Astrocyte of the spinal cord (primary cell): Measurements from ENCODE around the gene ZNF248.
"Not testable (repeated sequence)": the region's sequence is repeated elsewhere in the genome, so short reads cannot be mapped to it uniquely, and the experiment has no call there.

Source experiments
- DNase-seq: peaks from one replicate; pipeline ENCODE4 v3.0.0; 2011; ENCODE audit warnings: low read depth, low spot score
- H3K4me3 ChIP-seq: 2 replicates; pipeline ENCODE4 v1.5.1; 2011; ENCODE audit warnings: low read depth, mild to moderate bottlenecking, low read length, moderate library complexity
- in situ Hi-C: cut with HindIII; loops from 2 replicates; pipeline ENCODE4 v1.10.0; 2017; ENCODE audit warnings: low sequenced_read_pairs
- TF ChIP-seq, protein P1 (sequence below): IDR thresholded peaks from 2 replicates; pipeline ENCODE4 v1.5.1; 2012; ENCODE audit warnings: low read depth, mild to moderate bottlenecking, low read length, inconsistent platforms

Gene ZNF248

DNA sequence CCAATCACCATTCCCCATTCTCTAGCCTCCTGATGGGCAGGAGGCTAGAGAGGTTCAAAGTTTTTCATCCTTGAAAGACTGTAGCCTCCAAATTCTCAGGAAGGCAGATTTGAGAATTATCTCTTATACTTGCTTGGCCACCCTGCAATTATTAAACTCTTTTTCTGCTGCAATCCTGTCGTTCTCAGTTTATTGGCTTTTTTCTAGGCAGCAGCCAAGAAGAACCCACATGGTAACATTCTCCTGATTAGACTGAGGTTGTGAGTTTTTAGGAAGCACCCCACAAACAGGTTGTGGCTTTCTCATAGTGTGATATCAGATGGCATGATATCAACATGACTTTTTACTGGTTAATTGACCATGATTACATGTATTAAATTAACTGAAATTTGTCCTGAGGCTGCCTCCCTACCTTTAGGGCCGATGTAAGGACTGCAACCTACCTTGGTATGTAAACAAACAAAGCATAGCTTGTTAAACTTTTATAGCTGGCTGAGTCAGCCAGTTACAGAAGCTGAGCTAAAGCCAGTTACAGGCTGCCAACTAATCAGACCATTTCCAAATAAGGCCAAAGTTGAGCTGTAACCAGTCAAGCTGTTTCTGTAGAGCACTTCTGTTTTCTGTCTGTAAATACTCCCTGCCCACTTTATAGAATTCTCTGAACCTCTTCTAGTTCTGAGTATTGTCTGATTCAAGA, 3.2 kb upstream of the ZNF248 start:
- DNase-seq = peak; percentile 53
- H3K4me3 ChIP-seq = no peak overlapping the region
- in situ Hi-C loops = no loop called here
- TF ChIP-seq, protein P1, sequence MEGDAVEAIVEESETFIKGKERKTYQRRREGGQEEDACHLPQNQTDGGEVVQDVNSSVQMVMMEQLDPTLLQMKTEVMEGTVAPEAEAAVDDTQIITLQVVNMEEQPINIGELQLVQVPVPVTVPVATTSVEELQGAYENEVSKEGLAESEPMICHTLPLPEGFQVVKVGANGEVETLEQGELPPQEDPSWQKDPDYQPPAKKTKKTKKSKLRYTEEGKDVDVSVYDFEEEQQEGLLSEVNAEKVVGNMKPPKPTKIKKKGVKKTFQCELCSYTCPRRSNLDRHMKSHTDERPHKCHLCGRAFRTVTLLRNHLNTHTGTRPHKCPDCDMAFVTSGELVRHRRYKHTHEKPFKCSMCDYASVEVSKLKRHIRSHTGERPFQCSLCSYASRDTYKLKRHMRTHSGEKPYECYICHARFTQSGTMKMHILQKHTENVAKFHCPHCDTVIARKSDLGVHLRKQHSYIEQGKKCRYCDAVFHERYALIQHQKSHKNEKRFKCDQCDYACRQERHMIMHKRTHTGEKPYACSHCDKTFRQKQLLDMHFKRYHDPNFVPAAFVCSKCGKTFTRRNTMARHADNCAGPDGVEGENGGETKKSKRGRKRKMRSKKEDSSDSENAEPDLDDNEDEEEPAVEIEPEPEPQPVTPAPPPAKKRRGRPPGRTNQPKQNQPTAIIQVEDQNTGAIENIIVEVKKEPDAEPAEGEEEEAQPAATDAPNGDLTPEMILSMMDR = no peak

GRCh38 chr10:37859270-37859669, 1.9 kb upstream of the ZNF248 start:
- DNase-seq, in situ Hi-C loops, H3K4me3 ChIP-seq: not testable (repeated sequence)

DNA sequence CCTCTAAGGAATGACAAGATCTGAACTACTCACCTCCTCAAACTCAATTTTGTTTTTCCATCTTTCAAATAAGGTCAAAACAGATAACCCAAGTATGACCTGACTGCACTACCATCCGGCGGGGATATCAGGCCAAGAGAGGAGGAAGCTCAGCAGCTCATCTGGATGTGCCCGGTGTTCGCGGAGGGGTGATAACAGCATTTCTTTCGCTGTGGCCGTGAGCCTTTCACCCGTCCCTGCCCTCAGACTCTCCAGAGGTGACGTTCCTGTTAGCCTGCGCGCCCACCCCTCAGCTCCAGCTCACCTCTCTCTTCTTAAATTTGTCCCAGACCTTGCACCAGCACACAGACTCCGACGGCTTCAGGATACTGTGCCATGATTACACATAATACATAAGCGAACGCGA, 526 bp downstream of the ZNF248 start:
- DNase-seq = no peak
- in situ Hi-C loops = no loop called here
- peak overlapping the region; percentile 84 for H3K4me3 ChIP-seq
- TF ChIP-seq, protein P1 = no peak

DNA sequence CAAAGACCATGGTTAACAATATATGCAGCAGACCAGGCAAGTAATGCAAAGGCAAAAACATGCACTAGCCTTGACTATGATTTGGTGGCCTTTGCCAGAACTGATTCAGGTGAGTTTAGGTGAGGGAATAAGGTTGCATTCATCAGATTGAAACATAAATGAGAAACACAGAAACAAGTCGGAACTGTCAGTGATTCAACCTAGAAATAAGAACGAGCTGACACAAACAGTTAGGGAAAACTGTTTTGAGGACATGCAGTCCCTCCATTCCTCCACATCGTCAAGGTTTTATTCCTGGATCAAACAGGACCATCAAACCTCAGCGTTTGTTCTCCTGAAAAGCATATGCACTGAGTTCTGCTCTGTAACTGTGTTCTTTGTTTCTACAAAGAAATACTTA, 1.8 kb downstream of the ZNF248 start:
- in situ Hi-C loops = no loop called here
- H3K4me3 ChIP-seq = no peak overlapping the region
- TF ChIP-seq, protein P1 = no peak
- DNase-seq = no peak

DNA sequence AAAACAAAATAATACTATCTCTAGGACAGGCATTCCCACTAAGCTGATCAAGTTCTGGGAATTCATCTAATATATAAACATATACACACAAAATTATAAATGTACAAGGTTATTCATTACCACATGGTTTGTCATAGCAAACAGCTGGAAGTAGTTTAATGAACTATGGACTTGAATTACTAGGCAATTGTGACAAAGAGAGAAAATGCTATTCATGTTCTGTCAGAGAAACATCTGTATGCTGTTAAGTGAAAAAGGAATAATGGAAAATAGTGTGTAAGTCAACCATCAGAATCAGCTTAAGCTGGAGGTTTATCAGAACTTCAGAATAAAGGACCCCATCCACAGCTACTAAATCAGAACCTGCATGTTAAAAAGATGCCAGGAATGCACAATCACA, 2.8 kb downstream of the ZNF248 start:
- in situ Hi-C loops = no loop called here
- DNase-seq = no peak
- TF ChIP-seq, protein P1 = no peak
- H3K4me3 ChIP-seq = no peak overlapping the region

DNA sequence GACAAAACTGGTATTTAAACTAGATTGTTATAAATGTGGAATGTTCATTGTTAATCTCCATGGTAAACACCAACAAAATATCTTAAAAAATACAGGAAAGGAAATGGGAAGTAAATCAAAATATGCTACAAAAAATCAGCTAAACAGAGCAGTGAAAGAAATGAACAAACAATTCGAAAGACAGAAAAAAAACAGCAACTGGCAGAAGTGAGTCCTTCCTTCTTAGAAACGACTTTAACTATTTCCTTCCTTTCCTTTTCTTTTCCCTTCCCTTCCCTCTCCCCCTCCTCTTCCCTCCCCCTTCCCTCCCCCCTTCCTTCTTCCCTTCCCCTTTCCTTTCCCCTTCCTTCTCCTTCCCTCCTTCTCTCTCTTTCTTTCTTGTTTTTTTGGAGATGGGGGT, 12.8 kb downstream of the ZNF248 start:
- TF ChIP-seq, protein P1 = no peak
- H3K4me3 ChIP-seq = no peak overlapping the region

DNA sequence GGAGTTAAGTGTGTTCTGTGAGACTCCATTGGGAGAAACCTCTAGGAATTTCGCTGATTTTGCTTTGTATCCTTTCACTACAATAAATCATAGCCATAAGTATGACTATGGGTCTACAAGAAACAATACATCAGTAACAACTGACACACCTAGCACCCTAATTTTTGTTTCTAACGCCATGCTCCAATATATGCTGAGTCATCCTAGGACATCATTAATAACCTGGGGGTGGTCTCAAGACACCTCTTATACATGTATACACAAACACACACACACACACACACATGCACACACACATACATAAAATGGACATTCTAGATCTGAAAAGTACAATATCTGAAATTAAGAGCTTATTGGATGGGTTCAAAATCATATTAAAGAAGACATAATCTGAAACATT, 18.2 kb downstream of the ZNF248 start:
- no peak for DNase-seq
- TF ChIP-seq, protein P1 = no peak
- in situ Hi-C loops = no loop called here
- no peak overlapping the region for H3K4me3 ChIP-seq

More for the DNA sequence above, 12.8 kb downstream of the ZNF248 start:
- DNase-seq = no peak
- in situ Hi-C loops = no loop called here
